ENCODE data around the gene GALNT17.

The GALNT17 gene

GRCh38 chr7:71746006-71746405, 614.1 kb downstream of the GALNT17 start:
- Histone ChIP-seq H3K9me3 (ENCODE audit: low read length) (no peaks in the 10 kb centered on the region), H3K4me3 (ENCODE audit: low read depth in 1 of 2, low read length in 2 of 2) (no peak overlapping the region), H3K4me1 (ENCODE audit: insufficient read depth, low read length) (no peaks in the 10 kb centered on the region), H3K36me3 (ENCODE audit: insufficient read depth, low read length) (no peaks in the 10 kb centered on the region), H3K27ac (ENCODE audit: low read depth, low read length) (no peak overlapping the region), H3K9ac (ENCODE audit: low read length) (no peak overlapping the region), H3K27me3 (ENCODE audit: control insufficient read depth in 1 of 2, insufficient read depth in 2 of 2, low read length in 2 of 2) (no peaks in the 10 kb centered on the region)

GRCh38 chr7:71750290-71750689, 618.3 kb downstream of the GALNT17 start:
- no peak overlapping the region for H3K9ac ChIP-seq (ENCODE audit: low read length)
- H3K4me3 ChIP-seq (ENCODE audit: low read depth in 1 of 2, low read length in 2 of 2) = no peak overlapping the region
- no peaks in the 10 kb centered on the region for H3K36me3 ChIP-seq (ENCODE audit: insufficient read depth, low read length)
- H3K4me1 ChIP-seq (ENCODE audit: insufficient read depth, low read length) = no peaks in the 10 kb centered on the region
- no peak overlapping the region for H3K27ac ChIP-seq (ENCODE audit: low read depth, low read length)
- H3K27me3 ChIP-seq (ENCODE audit: control insufficient read depth in 1 of 2, insufficient read depth in 2 of 2, low read length in 2 of 2) = peaks cover 0 to 20% of the 10 kb centered on the region in 2 donors
- H3K9me3 ChIP-seq (ENCODE audit: low read length) = no peaks in the 10 kb centered on the region

GRCh38 chr7:71752171-71752935, 620.4 kb downstream of the GALNT17 start:
- Histone ChIP-seq H3K4me1 (ENCODE audit: insufficient read depth, low read length) (no peaks in the 10 kb centered on the region), H3K9ac (ENCODE audit: low read length) (no peak overlapping the region), H3K27me3 (ENCODE audit: control insufficient read depth in 1 of 2, insufficient read depth in 2 of 2, low read length in 2 of 2) (peaks cover 0 to 20% of the 10 kb centered on the region in 2 donors), H3K36me3 (ENCODE audit: insufficient read depth, low read length) (no peaks in the 10 kb centered on the region), H3K4me3 (ENCODE audit: low read depth in 1 of 2, low read length in 2 of 2) (no peak overlapping the region), H3K9me3 (ENCODE audit: low read length) (no peaks in the 10 kb centered on the region), H3K27ac (ENCODE audit: low read depth, low read length) (no peak overlapping the region)

- Histone ChIP-seq H3K4me3 (ENCODE audit: low read depth in 1 of 2, low read length in 2 of 2) (no peak overlapping the region), H3K9ac (ENCODE audit: low read length) (no peak overlapping the region), H3K36me3 (ENCODE audit: insufficient read depth, low read length) (no peaks in the 10 kb centered on the region)
Observed at GRCh38 chr7:71753236-71753635, 621.3 kb downstream of the GALNT17 start.

GRCh38 chr7:71753956-71754664, 622.2 kb downstream of the GALNT17 start:
- Histone ChIP-seq H3K9me3 (ENCODE audit: low read length) (no peaks in the 10 kb centered on the region), H3K27ac (ENCODE audit: low read depth, low read length) (no peak overlapping the region), H3K27me3 (ENCODE audit: control insufficient read depth in 1 of 2, insufficient read depth in 2 of 2, low read length in 2 of 2) (peaks cover 0 to 20% of the 10 kb centered on the region in 2 donors), H3K36me3 (ENCODE audit: insufficient read depth, low read length) (no peaks in the 10 kb centered on the region), H3K4me3 (ENCODE audit: low read depth in 1 of 2, low read length in 2 of 2) (no peak overlapping the region), H3K9ac (ENCODE audit: low read length) (no peak overlapping the region), H3K4me1 (ENCODE audit: insufficient read depth, low read length) (no peaks in the 10 kb centered on the region)

More at GRCh38 chr7:71753236-71753635, 621.3 kb downstream of the GALNT17 start:
- Histone ChIP-seq H3K27ac (ENCODE audit: low read depth, low read length) (no peak overlapping the region), H3K9me3 (ENCODE audit: low read length) (no peaks in the 10 kb centered on the region), H3K4me1 (ENCODE audit: insufficient read depth, low read length) (no peaks in the 10 kb centered on the region), H3K27me3 (ENCODE audit: control insufficient read depth in 1 of 2, insufficient read depth in 2 of 2, low read length in 2 of 2) (peaks cover 0 to 20% of the 10 kb centered on the region in 2 donors)

- no peak overlapping the region for H3K4me3 ChIP-seq (ENCODE audit: low read depth in 1 of 2, low read length in 2 of 2)
- H3K9ac ChIP-seq (ENCODE audit: low read length) = no peak overlapping the region
- H3K27ac ChIP-seq (ENCODE audit: low read depth, low read length) = no peak overlapping the region
- H3K27me3 ChIP-seq (ENCODE audit: control insufficient read depth in 1 of 2, insufficient read depth in 2 of 2, low read length in 2 of 2) = peaks cover 0 to 20% of the 10 kb centered on the region in 2 donors
- H3K36me3 ChIP-seq (ENCODE audit: insufficient read depth, low read length) = no peaks in the 10 kb centered on the region
- H3K4me1 ChIP-seq (ENCODE audit: insufficient read depth, low read length) = no peaks in the 10 kb centered on the region
- H3K9me3 ChIP-seq (ENCODE audit: low read length) = no peaks in the 10 kb centered on the region
Observed at GRCh38 chr7:71754828-71755227, 622.9 kb downstream of the GALNT17 start.

- H3K36me3 ChIP-seq (ENCODE audit: insufficient read depth, low read length) = no peaks in the 10 kb centered on the region
- H3K9ac ChIP-seq (ENCODE audit: low read length) = no peak overlapping the region
- no peaks in the 10 kb centered on the region for H3K4me1 ChIP-seq (ENCODE audit: insufficient read depth, low read length)
- H3K4me3 ChIP-seq (ENCODE audit: low read depth in 1 of 2, low read length in 2 of 2) = no peak overlapping the region
- H3K27me3 ChIP-seq (ENCODE audit: control insufficient read depth in 1 of 2, insufficient read depth in 2 of 2, low read length in 2 of 2) = no peaks in the 10 kb centered on the region
- H3K27ac ChIP-seq (ENCODE audit: low read depth, low read length) = no peak overlapping the region
- H3K9me3 ChIP-seq (ENCODE audit: low read length) = peaks cover 5% of the 10 kb centered on the region
Observed at GRCh38 chr7:71761336-71761735, 629.4 kb downstream of the GALNT17 start.

Data from muscle layer of colon (tissue), 2 donors.